ENCODE data around the gene RPL22L1.

RPL22L1 gene

GRCh38 chr3:170869645-170870593 lies at the start of gene RPL22L1:
TSS of gene RPL22L1 (minus strand) at chr3:170870195. CDS start at chr3:170870167, 28 bp downstream.
- Mint-ChIP-seq H3K9me3 (peaks cover 6% of the 10 kb centered on the region), H3K27me3 (ENCODE audit: low read depth) (no peaks in the 10 kb centered on the region), H3K27ac (peak within 1 kb of the TSS; percentile 98 to 100 (median 99)), H3K4me3 (peak within 1 kb of the TSS; percentile 94 to 96 (median 96)), H3K36me3 (ENCODE audit: low read depth) (peaks cover 35% of the 10 kb centered on the region), H3K4me1 (peaks cover 17% of the 10 kb centered on the region)
- TF ChIP-seq, protein P1, sequence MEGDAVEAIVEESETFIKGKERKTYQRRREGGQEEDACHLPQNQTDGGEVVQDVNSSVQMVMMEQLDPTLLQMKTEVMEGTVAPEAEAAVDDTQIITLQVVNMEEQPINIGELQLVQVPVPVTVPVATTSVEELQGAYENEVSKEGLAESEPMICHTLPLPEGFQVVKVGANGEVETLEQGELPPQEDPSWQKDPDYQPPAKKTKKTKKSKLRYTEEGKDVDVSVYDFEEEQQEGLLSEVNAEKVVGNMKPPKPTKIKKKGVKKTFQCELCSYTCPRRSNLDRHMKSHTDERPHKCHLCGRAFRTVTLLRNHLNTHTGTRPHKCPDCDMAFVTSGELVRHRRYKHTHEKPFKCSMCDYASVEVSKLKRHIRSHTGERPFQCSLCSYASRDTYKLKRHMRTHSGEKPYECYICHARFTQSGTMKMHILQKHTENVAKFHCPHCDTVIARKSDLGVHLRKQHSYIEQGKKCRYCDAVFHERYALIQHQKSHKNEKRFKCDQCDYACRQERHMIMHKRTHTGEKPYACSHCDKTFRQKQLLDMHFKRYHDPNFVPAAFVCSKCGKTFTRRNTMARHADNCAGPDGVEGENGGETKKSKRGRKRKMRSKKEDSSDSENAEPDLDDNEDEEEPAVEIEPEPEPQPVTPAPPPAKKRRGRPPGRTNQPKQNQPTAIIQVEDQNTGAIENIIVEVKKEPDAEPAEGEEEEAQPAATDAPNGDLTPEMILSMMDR (IDR thresholded peaks at IDR 0.05; ENCODE audit: unreplicated experiment in 3 of 3) = peak in 1 of 3 experiments; percentile 17

DNA sequence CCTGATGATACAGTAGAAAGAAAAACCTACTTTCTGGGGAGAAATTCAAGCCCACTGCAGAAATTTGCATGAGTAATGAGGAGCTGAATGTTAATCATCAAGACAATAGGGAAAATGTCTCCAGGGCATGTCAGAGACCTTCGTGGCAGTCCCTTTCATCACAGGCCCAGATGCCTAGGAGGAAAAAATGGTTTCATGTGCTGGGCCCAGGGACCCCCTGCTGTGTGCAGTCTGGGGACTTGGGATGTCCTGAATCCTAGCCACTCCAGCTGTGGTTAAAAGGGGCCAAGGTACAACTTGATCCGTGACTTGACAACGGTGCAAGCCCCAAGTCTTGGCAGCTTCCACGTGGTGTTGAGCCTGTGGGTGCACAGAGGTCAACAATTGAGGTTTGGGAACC lies 48.7 kb upstream of the RPL22L1 start:
- TF ChIP-seq, protein P1 (IDR thresholded peaks at IDR 0.05; ENCODE audit: unreplicated experiment in 3 of 3) = no peak
- no peak overlapping the region for H3K4me3 Mint-ChIP-seq
- peaks cover 15% of the 10 kb centered on the region for H3K36me3 Mint-ChIP-seq (ENCODE audit: low read depth)
- H3K27ac Mint-ChIP-seq = no peak overlapping the region
- H3K27me3 Mint-ChIP-seq (ENCODE audit: low read depth) = no peaks in the 10 kb centered on the region
- peaks cover 51% of the 10 kb centered on the region for H3K9me3 Mint-ChIP-seq
- H3K4me1 Mint-ChIP-seq = no peaks in the 10 kb centered on the region

GRCh38 chr3:170914690-170915089 lies 44.7 kb upstream of the RPL22L1 start:
- no peaks in the 10 kb centered on the region for H3K4me1 Mint-ChIP-seq
- H3K9me3 Mint-ChIP-seq = peaks cover 34% of the 10 kb centered on the region
- H3K27ac Mint-ChIP-seq = no peak overlapping the region
- H3K36me3 Mint-ChIP-seq (ENCODE audit: low read depth) = peaks cover 7% of the 10 kb centered on the region
- TF ChIP-seq, protein P1 (IDR thresholded peaks at IDR 0.05; ENCODE audit: unreplicated experiment in 3 of 3) = no peak
- H3K4me3 Mint-ChIP-seq = no peak overlapping the region
- no peaks in the 10 kb centered on the region for H3K27me3 Mint-ChIP-seq (ENCODE audit: low read depth)

GRCh38 chr3:170914212-170914611 lies 44.2 kb upstream of the RPL22L1 start:
- peaks cover 3% of the 10 kb centered on the region for H3K27me3 Mint-ChIP-seq (ENCODE audit: low read depth)
- H3K36me3 Mint-ChIP-seq (ENCODE audit: low read depth) = peaks cover 7% of the 10 kb centered on the region
- TF ChIP-seq, protein P1 (IDR thresholded peaks at IDR 0.05; ENCODE audit: unreplicated experiment in 3 of 3) = no peak
- H3K4me1 Mint-ChIP-seq = no peaks in the 10 kb centered on the region
- no peak overlapping the region for H3K4me3 Mint-ChIP-seq
- H3K9me3 Mint-ChIP-seq = peaks cover 37% of the 10 kb centered on the region
- H3K27ac Mint-ChIP-seq = no peak overlapping the region

DNA sequence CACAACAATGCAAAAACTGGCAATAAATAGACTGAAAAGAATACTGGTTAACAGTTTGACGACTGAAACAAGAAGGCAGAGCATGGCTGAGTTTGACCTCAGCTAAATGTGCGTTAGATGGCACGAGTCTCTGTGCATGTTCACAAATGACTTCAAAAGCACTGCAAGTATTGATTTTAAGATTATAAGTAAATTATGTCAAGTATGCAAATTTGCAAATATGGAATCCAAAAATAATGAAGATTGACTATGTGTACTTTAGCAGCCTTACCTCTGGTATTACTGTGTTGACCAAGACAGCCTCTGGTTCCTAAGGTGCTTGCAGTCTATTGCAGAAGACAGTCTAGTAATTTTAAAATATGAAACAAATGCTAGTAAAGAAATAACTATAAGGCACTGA lies 41.1 kb upstream of the RPL22L1 start:
- H3K9me3 Mint-ChIP-seq = peaks cover 24% of the 10 kb centered on the region
- TF ChIP-seq, protein P1 (IDR thresholded peaks at IDR 0.05; ENCODE audit: unreplicated experiment in 3 of 3) = no peak
- H3K4me1 Mint-ChIP-seq = peaks cover 13% of the 10 kb centered on the region
- peaks cover 12% of the 10 kb centered on the region for H3K27me3 Mint-ChIP-seq (ENCODE audit: low read depth)
- H3K36me3 Mint-ChIP-seq (ENCODE audit: low read depth) = no peaks in the 10 kb centered on the region
- no peak overlapping the region for H3K27ac Mint-ChIP-seq
- H3K4me3 Mint-ChIP-seq = no peak overlapping the region
